HEK293 (cell line): ENCODE results near the gene PLD4.

Experiments used
- CTCF ChIA-PET: fragments of 350-600 bp; formaldehyde crosslinking; extraction: SDS; loops from one replicate; lab custom pipeline; 2021; ENCODE audit warnings: antibody characterized with exemption; lab: Yijun Ruan, JAX
- POLR2A ChIA-PET: fragments of 300-600 bp; formaldehyde crosslinking; extraction: SDS; loops from one replicate; lab custom pipeline; 2020; ENCODE audit warnings: antibody characterized with exemption, inconsistent platforms; lab: Yijun Ruan, JAX
- H3K27ac ChIP-seq: fragments of 200-500 bp; sonication (Bioruptor generic); 2 replicates; pipeline ENCODE4 v1.5.1; 2014; ENCODE audit warnings: low read depth, low read length, control low read depth, inconsistent platforms; ENCODE audit errors: extremely low read depth
- H3K36me3 ChIP-seq, 2 experiments: fragments of 200-500 bp in 1 of 2; sonication (Bioruptor generic) in 1 of 2; 1 replicate in 1 of 2; 2 replicates in 1 of 2; pipeline ENCODE4 v1.5.1; 2014 to 2017; ENCODE audit warnings: inconsistent platforms in 2 of 2, low read length in 2 of 2; ENCODE audit not compliant: control insufficient read depth in 2 of 2, insufficient read depth in 1 of 2
- H3K4me1 ChIP-seq: fragments of 200-500 bp; sonication (Bioruptor generic); 2 replicates; pipeline ENCODE4 v1.5.1; 2014; ENCODE audit warnings: mild to moderate bottlenecking, low read length, inconsistent platforms; ENCODE audit not compliant: control insufficient read depth, insufficient read depth
- H3K4me3 ChIP-seq: 2 replicates; pipeline ENCODE4 v1.5.1; 2011; ENCODE audit warnings: low read depth, mild to moderate bottlenecking, control low read depth, low read length, moderate library complexity
- H3K9me3 ChIP-seq: fragments of 200-500 bp; sonication (Bioruptor generic); 2 replicates; pipeline ENCODE4 v1.5.1; 2014; ENCODE audit warnings: low read depth, low read length, inconsistent platforms; ENCODE audit not compliant: control insufficient read depth, insufficient read depth
- CTCF ChIP-seq: fragments of 450-650 bp; formaldehyde crosslinking; IDR thresholded peaks from 2 replicates; pipeline ENCODE4 v1.5.1; 2016; ENCODE audit warnings: missing biosample characterization, missing genetic modification characterization
- GLIS2 ChIP-seq: fragments of 450-650 bp; formaldehyde crosslinking; IDR thresholded peaks from 2 replicates; pipeline ENCODE4 v1.5.1; 2016; ENCODE audit warnings: missing biosample characterization, missing genetic modification characterization
- RBAK ChIP-seq: fragments of 450-650 bp; formaldehyde crosslinking; IDR thresholded peaks from 2 replicates; pipeline ENCODE4 v1.5.1; 2016; ENCODE audit warnings: missing biosample characterization, missing genetic modification characterization
- SETDB1 ChIP-seq: IDR thresholded peaks from one replicate; pipeline ENCODE4 v1.6.1; 2017; ENCODE audit warnings: mild to moderate bottlenecking, low read length, moderate library complexity, mixed read lengths; ENCODE audit not compliant: insufficient read length
- TSHZ1 ChIP-seq: fragments of 450-650 bp; formaldehyde crosslinking; IDR thresholded peaks from 2 replicates; pipeline ENCODE4 v1.5.1; 2016; ENCODE audit warnings: missing biosample characterization, missing genetic modification characterization, borderline replicate concordance
- ZBTB6 ChIP-seq: fragments of 450-650 bp; formaldehyde crosslinking; IDR thresholded peaks from 2 replicates; pipeline ENCODE4 v1.5.1; 2017; ENCODE audit warnings: missing biosample characterization, missing genetic modification characterization
- ZBTB7A ChIP-seq: fragments of 450-650 bp; formaldehyde crosslinking; IDR thresholded peaks from 2 replicates; pipeline ENCODE4 v1.5.1; 2016; ENCODE audit warnings: low read depth, missing biosample characterization, missing genetic modification characterization
- ZFHX2 ChIP-seq: fragments of 450-650 bp; formaldehyde crosslinking; conservative IDR thresholded peaks from 2 replicates; pipeline ENCODE4 v1.5.1; 2016; ENCODE audit warnings: missing biosample characterization, missing genetic modification characterization
- ZFP41 ChIP-seq: fragments of 450-650 bp; formaldehyde crosslinking; IDR thresholded peaks from 2 replicates; pipeline ENCODE4 v1.5.1; 2016; ENCODE audit warnings: missing biosample characterization, missing genetic modification characterization, borderline replicate concordance
- ZIC2 ChIP-seq: fragments of 450-650 bp; formaldehyde crosslinking; IDR thresholded peaks from 2 replicates; pipeline ENCODE4 v1.5.1; 2016; ENCODE audit warnings: missing biosample characterization, missing genetic modification characterization
- ZNF433 ChIP-seq: fragments of 450-650 bp; formaldehyde crosslinking; IDR thresholded peaks from 2 replicates; pipeline ENCODE4 v1.5.1; 2016; ENCODE audit warnings: missing biosample characterization, missing genetic modification characterization, low read depth
- ZNF449 ChIP-seq: fragments of 450-650 bp; formaldehyde crosslinking; IDR thresholded peaks from 2 replicates; pipeline ENCODE4 v1.5.1; 2017; ENCODE audit warnings: missing biosample characterization, mild to moderate bottlenecking, missing genetic modification characterization, moderate library complexity
- ZNF571 ChIP-seq: fragments of 450-650 bp; formaldehyde crosslinking; IDR thresholded peaks from 2 replicates; pipeline ENCODE4 v1.5.0; 2017; ENCODE audit warnings: missing biosample characterization, missing genetic modification characterization
- ZNF600 ChIP-seq: fragments of 450-650 bp; formaldehyde crosslinking; IDR thresholded peaks from 2 replicates; pipeline ENCODE4 v1.5.1; 2016; ENCODE audit warnings: missing biosample characterization, missing genetic modification characterization
- ZNF654 ChIP-seq: fragments of 450-650 bp; formaldehyde crosslinking; IDR thresholded peaks from 2 replicates; pipeline ENCODE4 v1.5.1; 2016; ENCODE audit warnings: low read depth, missing biosample characterization, missing genetic modification characterization

The PLD4 gene

GRCh38 chr14:104878582-104878981, 46.1 kb upstream of the PLD4 start:
- TF ChIP-seq SETDB1 (no peak), ZNF433 (tag by site-specific recombination) (no peak), ZNF600 (tag by site-specific recombination) (peak; percentile 56)
- no peak overlapping the region for H3K4me3 ChIP-seq
- ChIA-PET POLR2A (no interaction called here), CTCF (interaction anchor here (0.9 kb wide), 1 partner anchor 15 kb away, joined by 3 read pairs; no protein-coding TSS in a partner anchor)
- H3K4me1 ChIP-seq = peaks cover 7% of the 10 kb centered on the region; the same call in 1 of the 2 replicates
- H3K9me3 ChIP-seq = no peaks in the 10 kb centered on the region
- peaks cover 0 to 56% of the 10 kb centered on the region in 2 experiments; a peak in 2 of 3 replicates for H3K36me3 ChIP-seq
- H3K27ac ChIP-seq = no peak overlapping the region

GRCh38 chr14:104879201-104879982, 45.3 kb upstream of the PLD4 start:
- ChIA-PET POLR2A (interaction anchor here (0.6 kb wide), 1 partner anchor 20 kb away, joined by 4 read pairs; no protein-coding TSS in a partner anchor), CTCF (interaction anchor here (0.7 to 0.9 kb wide), 2 partner anchors 14 to 154 kb away, joined by 3 read pairs; no protein-coding TSS in a partner anchor)
- TF ChIP-seq ZNF449 (tag by site-specific recombination) (no peak), GLIS2 (tag by site-specific recombination) (peak; percentile 49), ZIC2 (tag by site-specific recombination) (peak; percentile 37)
- Histone ChIP-seq H3K27ac (no peak overlapping the region), H3K4me3 (no peak overlapping the region), H3K36me3 (peaks cover 0 to 61% of the 10 kb centered on the region in 2 experiments; a peak in 2 of 3 replicates), H3K4me1 (peaks cover 7% of the 10 kb centered on the region; the same call in 1 of the 2 replicates), H3K9me3 (no peaks in the 10 kb centered on the region)

GRCh38 chr14:104879983-104880565, 44.6 kb upstream of the PLD4 start:
- CTCF ChIA-PET = interaction anchor here (0.7 kb wide), 1 partner anchor 155 kb away, joined by 3 read pairs; no protein-coding TSS in a partner anchor
- POLR2A ChIA-PET = interaction anchor here (0.6 to 1.2 kb wide), 2 partner anchors 9 to 19 kb away, joined by 3 to 4 read pairs; no protein-coding TSS in a partner anchor
- Histone ChIP-seq H3K4me1 (peaks cover 7% of the 10 kb centered on the region; the same call in 1 of the 2 replicates), H3K9me3 (no peaks in the 10 kb centered on the region)
- no peak for TF ChIP-seq RBAK
- no peak for TF ChIP-seq ZNF571 (tag by site-specific recombination)
- TF ChIP-seq, all 188 proteins: peak for 0
- Histone ChIP-seq H3K36me3 (peaks cover 0 to 62% of the 10 kb centered on the region in 2 experiments; a peak in 2 of 3 replicates), H3K4me3 (no peak overlapping the region), H3K27ac (no peak overlapping the region)

- POLR2A ChIA-PET = interaction anchor here (1.2 kb wide), 1 partner anchor 8 kb away, joined by 3 read pairs; no protein-coding TSS in a partner anchor
- Histone ChIP-seq H3K4me1 (peaks cover 7% of the 10 kb centered on the region; the same call in 1 of the 2 replicates), H3K9me3 (no peaks in the 10 kb centered on the region), H3K4me3 (no peak overlapping the region), H3K36me3 (peaks cover 0 to 68% of the 10 kb centered on the region in 2 experiments; a peak in 2 of 3 replicates), H3K27ac (no peak overlapping the region)
- CTCF ChIA-PET = interaction anchor here (1.0 kb wide), 1 partner anchor 15 kb away, joined by 3 read pairs; no protein-coding TSS in a partner anchor
- TF ChIP-seq ZFP41 (tag by site-specific recombination) = no peak
- TF ChIP-seq CTCF (tag by site-specific recombination) = no peak
- TF ChIP-seq ZFHX2 (tag by site-specific recombination) = peak; percentile 96
- TF ChIP-seq ZNF654 = no peak
- TF ChIP-seq ZBTB6 (tag by site-specific recombination) = no peak
- no peak for TF ChIP-seq ZBTB7A (tag by site-specific recombination)
- TF ChIP-seq TSHZ1 (tag by site-specific recombination) = no peak
These were observed 44.0 kb upstream of the PLD4 start for GRCh38 chr14:104880584-104881210.
